ENCODE data around the gene ZNF211. TPM values are rescaled to one million over a fixed set of nuclear protein-coding genes. Genes with fewer than 3 reads are reported as not detected.

ZNF211 gene
- total RNA-seq, result 10 to 100 TPM in 1 of 2 donors, 1 to 10 TPM in 1; 9.5 to 11.1 TPM
- long read RNA-seq, partial matches to known transcripts, result 2 of 10 reads
- long read RNA-seq, other reads (novel, unspliced or antisense), result 1 of 10 reads

- intact Hi-C loops (cut with DNase I), result no loop called here
- ATAC-seq (peak; percentile 100), DNase-seq (peak; percentile 96)
Observed at GRCh38 chr19:57632987-57633831, at the start of gene ZNF211. Gene ZNF211 (plus strand): TSS chr19:57633168. CDS start chr19:57633347, 179 bp downstream.

- ATAC-seq (peak; percentile 97), DNase-seq (peak; percentile 93)
- intact Hi-C loops (cut with DNase I), result no loop called here
Observed at GRCh38 chr19:57583521-57584416, 49.2 kb upstream of the ZNF211 start, which contains the start of gene ZIK1. Gene ZIK1 (plus strand): TSS chr19:57584145. CDS start chr19:57584357, 212 bp downstream.

- DNase-seq (no peak), ATAC-seq (no peak)
- intact Hi-C loops (cut with DNase I), result no loop called here
Observed at GRCh38 chr19:57587529-57587928, 45.4 kb upstream of the ZNF211 start.

GRCh38 chr19:57599377-57599760 is 33.6 kb upstream of the ZNF211 start:
- no peak for DNase-seq
- intact Hi-C loops (cut with DNase I), result no loop called here
- no peak for ATAC-seq

GRCh38 chr19:57599761-57600383 is 33.1 kb upstream of the ZNF211 start, which contains the start of gene ZNF530:
Gene ZNF530 (plus strand): TSS chr19:57599885. CDS start chr19:57604346, 4,461 bp downstream.
- DNase-seq, result peak; percentile 96
- intact Hi-C loops (cut with DNase I), result no loop called here
- peak; percentile 99 to 100 for ATAC-seq

- intact Hi-C loops (cut with DNase I), result no loop called here
- no peak for ATAC-seq
- DNase-seq, result no peak
Observed at GRCh38 chr19:57606931-57607330, 26.0 kb upstream of the ZNF211 start.

- intact Hi-C loops (cut with DNase I), result no loop called here
- no peak for DNase-seq
- ATAC-seq, result no peak
Observed at GRCh38 chr19:57611113-57611512, 21.9 kb upstream of the ZNF211 start.

- ATAC-seq (peak; percentile 99 to 100), DNase-seq (peak; percentile 96)
- intact Hi-C loops (cut with DNase I), result no loop called here
Observed at GRCh38 chr19:57613941-57614743, 18.8 kb upstream of the ZNF211 start, which contains the start of gene ZNF134. Gene ZNF134 (plus strand): TSS chr19:57614242. CDS start chr19:57619469, 5,227 bp downstream.

- ATAC-seq (no peak), DNase-seq (no peak)
- intact Hi-C loops (cut with DNase I), result no loop called here
Observed at GRCh38 chr19:57615346-57615745, 17.6 kb upstream of the ZNF211 start.

- intact Hi-C loops (cut with DNase I), result no loop called here
- no peak for ATAC-seq
- DNase-seq, result no peak
Observed at GRCh38 chr19:57620673-57621348, 12.2 kb upstream of the ZNF211 start.

GRCh38 chr19:57623091-57623490 is 9.9 kb upstream of the ZNF211 start:
- no peak for ATAC-seq
- DNase-seq, result no peak
- intact Hi-C loops (cut with DNase I), result no loop called here

GRCh38 chr19:57633832-57634131 is 814 bp downstream of the ZNF211 start:
- intact Hi-C loops (cut with DNase I), result no loop called here
- ATAC-seq (peak in 1 of 2 donors; percentile 22), DNase-seq (no peak)

- DNase-seq (no peak), ATAC-seq (no peak)
- intact Hi-C loops (cut with DNase I), result no loop called here
Observed at GRCh38 chr19:57637379-57637778, 4.4 kb downstream of the ZNF211 start.

GRCh38 chr19:57641715-57642234 is 8.8 kb downstream of the ZNF211 start:
- intact Hi-C loops (cut with DNase I), result no loop called here
- DNase-seq (no peak), ATAC-seq (no peak)

GRCh38 chr19:57642396-57643046 is 9.6 kb downstream of the ZNF211 start:
- ATAC-seq (no peak), DNase-seq (no peak)
- intact Hi-C loops (cut with DNase I), result no loop called here

GRCh38 chr19:57643734-57644133 is 10.8 kb downstream of the ZNF211 start:
- intact Hi-C loops (cut with DNase I), result no loop called here
- DNase-seq, result no peak
- no peak for ATAC-seq

- DNase-seq (no peak), ATAC-seq (no peak)
- intact Hi-C loops (cut with DNase I), result no loop called here
Observed at GRCh38 chr19:57648331-57649003, 15.5 kb downstream of the ZNF211 start.
